HG02763 (cell line): ENCODE results near the gene SMYD2.

Experiments
- ATAC-seq: cut with Tn5 transposase; IDR thresholded peaks from one replicate; pipeline ENCODE4 v1.9.1; 2021; ENCODE audit warnings: mild to moderate bottlenecking, moderate library complexity; ENCODE audit not compliant: unreplicated experiment

Gene SMYD2

DNA sequence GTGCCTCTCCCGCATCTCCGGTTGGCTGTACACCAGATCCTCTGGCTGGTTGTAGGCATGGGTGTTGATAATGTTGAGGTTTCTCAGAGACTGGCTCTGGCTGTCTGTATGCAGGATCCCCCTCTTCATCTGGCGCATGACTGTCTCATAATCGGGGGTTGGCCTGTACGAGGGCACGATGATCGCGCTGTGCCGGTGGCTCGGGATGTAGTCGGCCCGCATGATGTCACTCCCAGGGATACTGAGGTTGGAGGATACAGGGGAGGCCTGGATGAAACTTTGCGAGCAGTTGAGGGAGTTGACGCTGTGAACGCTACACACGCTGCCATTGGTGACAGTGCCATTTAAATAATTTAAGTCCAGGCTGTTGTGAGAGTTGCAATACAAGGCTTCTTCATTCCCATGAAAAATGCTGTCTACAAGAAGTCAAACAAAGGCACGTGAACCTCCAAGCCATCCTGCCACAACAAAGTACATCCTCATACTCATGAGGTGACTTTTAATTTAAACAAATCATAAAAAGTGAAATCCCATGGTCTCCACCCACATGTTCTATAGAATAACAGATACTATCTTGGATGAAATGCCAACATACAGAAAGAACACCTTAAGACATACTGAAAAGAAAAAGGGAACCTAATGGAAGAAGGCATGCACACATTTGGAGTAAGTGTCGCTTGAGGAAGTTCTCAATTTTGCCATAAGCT, 103.6 kb downstream of the SMYD2 start:
- no peak for ATAC-seq

DNA sequence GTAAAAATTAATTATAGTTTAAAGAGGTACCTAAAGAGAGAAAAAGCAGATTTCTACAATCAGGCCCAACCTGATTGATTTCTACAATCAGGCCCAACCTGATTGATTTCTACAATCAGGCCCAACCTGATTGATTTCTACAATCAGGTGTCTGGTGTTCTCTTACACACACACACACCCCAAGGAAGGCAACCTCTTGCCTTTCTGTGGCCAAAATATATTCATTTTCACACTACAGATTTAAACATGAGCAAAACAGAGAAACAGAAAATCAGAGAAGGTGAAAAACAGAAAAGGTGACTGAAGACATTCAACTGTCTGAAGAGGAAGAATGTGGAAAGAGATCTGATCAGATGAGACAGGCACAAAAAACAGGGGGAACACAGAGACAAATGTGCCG, 104.5 kb downstream of the SMYD2 start:
- no peak for ATAC-seq

DNA sequence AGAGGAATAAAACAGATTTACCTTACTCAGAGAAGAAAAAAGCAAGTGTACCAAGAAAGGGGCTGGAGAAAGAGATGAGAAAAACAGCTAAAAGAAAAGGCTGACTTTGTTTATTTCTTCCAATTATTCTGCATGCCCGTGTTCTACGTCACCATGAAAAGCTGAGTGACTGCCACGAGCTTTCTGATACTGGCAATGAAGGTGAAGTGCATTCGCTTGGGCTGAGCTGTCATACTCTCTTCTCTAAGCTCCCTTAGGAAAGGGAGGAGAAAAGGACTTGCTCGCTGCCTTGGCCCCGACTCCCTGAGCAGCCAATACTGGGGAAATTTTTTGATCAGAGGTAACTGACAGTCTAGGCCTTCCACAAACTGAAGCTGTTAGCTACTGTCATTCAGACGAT, 105.4 kb downstream of the SMYD2 start:
- ATAC-seq = no peak
